ENCODE results near the gene EIF2S2. TPM values are rescaled to one million over a fixed set of nuclear protein-coding genes. Genes with fewer than 3 reads are reported as not detected.
A peak's percentile ranks its signal among the peaks of the same experiment; 100 is the strongest.

Gene EIF2S2
- total RNA-seq, 4 donors from 2014 or later = 32.8 to 43.1 (median 41.0) TPM

GRCh38 chr20:34122274-34122980, 10.4 kb upstream of the EIF2S2 start:
- H3K4me3 ChIP-seq = no peak overlapping the region
- no peaks in the 10 kb centered on the region for H3K27me3 ChIP-seq
- no peaks in the 10 kb centered on the region for H3K9me3 ChIP-seq
- DNase-seq (ENCODE audit: low spot score in 2 of 2) = no peak
- TF ChIP-seq, protein P1, sequence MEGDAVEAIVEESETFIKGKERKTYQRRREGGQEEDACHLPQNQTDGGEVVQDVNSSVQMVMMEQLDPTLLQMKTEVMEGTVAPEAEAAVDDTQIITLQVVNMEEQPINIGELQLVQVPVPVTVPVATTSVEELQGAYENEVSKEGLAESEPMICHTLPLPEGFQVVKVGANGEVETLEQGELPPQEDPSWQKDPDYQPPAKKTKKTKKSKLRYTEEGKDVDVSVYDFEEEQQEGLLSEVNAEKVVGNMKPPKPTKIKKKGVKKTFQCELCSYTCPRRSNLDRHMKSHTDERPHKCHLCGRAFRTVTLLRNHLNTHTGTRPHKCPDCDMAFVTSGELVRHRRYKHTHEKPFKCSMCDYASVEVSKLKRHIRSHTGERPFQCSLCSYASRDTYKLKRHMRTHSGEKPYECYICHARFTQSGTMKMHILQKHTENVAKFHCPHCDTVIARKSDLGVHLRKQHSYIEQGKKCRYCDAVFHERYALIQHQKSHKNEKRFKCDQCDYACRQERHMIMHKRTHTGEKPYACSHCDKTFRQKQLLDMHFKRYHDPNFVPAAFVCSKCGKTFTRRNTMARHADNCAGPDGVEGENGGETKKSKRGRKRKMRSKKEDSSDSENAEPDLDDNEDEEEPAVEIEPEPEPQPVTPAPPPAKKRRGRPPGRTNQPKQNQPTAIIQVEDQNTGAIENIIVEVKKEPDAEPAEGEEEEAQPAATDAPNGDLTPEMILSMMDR (IDR thresholded peaks at IDR 0.05) = no peak
- TF ChIP-seq EP300 (IDR thresholded peaks at IDR 0.05) = no peak
- no peak for TF ChIP-seq POLR2A (IDR thresholded peaks at IDR 0.05)
- no peaks in the 10 kb centered on the region for H3K36me3 ChIP-seq
- no peaks in the 10 kb centered on the region for H3K4me1 ChIP-seq
- H3K27ac ChIP-seq = no peak overlapping the region
- WGBS, 2 donors = 89 to 91% methylated on average over 43 of the region's 43 CpGs

DNA sequence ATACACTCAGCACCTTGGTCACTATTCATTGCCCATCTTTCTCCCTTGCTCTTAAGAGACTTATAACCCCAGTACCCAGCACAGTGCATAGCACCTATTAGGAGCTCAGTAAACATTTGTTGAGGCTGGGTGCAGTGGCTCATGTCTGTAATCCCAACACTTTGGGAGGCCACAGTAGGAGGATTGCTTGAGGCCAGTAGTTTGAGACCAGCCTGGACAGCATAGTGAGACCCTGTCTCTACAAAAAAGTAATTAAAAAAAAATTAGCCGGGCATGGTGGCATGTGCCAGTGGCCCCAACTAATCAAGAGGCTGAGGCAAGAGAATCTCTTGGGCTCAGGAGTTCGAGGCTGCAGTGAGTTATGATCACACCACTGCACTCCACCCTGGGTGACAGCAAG, 8.2 kb upstream of the EIF2S2 start:
- no peaks in the 10 kb centered on the region for H3K27me3 ChIP-seq
- WGBS, 2 donors = 80 to 95% methylated on average over 2 of the region's 2 CpGs
- no peak for DNase-seq (ENCODE audit: low spot score in 2 of 2)
- no peak overlapping the region for H3K4me3 ChIP-seq
- no peaks in the 10 kb centered on the region for H3K4me1 ChIP-seq
- no peak overlapping the region for H3K27ac ChIP-seq
- no peaks in the 10 kb centered on the region for H3K9me3 ChIP-seq
- TF ChIP-seq, protein P1 (IDR thresholded peaks at IDR 0.05) = no peak
- TF ChIP-seq EP300 (IDR thresholded peaks at IDR 0.05) (no peak), POLR2A (IDR thresholded peaks at IDR 0.05) (no peak)
- no peaks in the 10 kb centered on the region for H3K36me3 ChIP-seq

DNA sequence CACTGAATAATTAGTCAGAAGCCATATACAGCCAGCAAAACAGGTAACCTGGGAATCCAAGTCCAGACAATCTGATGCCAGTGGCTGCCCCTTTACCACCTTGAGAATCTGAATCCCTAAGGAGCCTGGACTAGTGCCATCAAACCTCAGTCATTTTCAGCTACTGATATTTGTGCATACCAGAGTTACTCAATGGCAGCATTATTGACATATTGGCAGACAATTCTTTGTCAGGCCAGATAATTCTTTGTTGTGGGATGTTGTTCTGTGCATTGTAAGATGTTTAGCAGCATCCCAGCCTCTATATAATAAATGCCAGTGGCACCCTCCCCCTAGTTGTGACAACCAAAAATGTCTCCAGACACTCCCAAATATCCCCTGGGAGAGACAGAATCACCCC, 3.2 kb upstream of the EIF2S2 start:
- H3K27me3 ChIP-seq = no peaks in the 10 kb centered on the region
- peaks cover 0 to 10% (median 4%) of the 10 kb centered on the region in 4 donors for H3K4me1 ChIP-seq
- H3K27ac ChIP-seq = no peak overlapping the region
- DNase-seq (ENCODE audit: low spot score in 2 of 2) = no peak
- no peaks in the 10 kb centered on the region for H3K36me3 ChIP-seq
- H3K4me3 ChIP-seq = no peak overlapping the region
- TF ChIP-seq, protein P1 (IDR thresholded peaks at IDR 0.05) = no peak
- no peak for TF ChIP-seq POLR2A (IDR thresholded peaks at IDR 0.05)
- no peak for TF ChIP-seq EP300 (IDR thresholded peaks at IDR 0.05)
- no peaks in the 10 kb centered on the region for H3K9me3 ChIP-seq

GRCh38 chr20:34114809-34115208, 2.8 kb upstream of the EIF2S2 start:
- H3K27ac ChIP-seq = no peak overlapping the region
- H3K27me3 ChIP-seq = no peaks in the 10 kb centered on the region
- no peak overlapping the region for H3K4me3 ChIP-seq
- TF ChIP-seq POLR2A (IDR thresholded peaks at IDR 0.05) (no peak), EP300 (IDR thresholded peaks at IDR 0.05) (no peak)
- TF ChIP-seq, protein P1 (IDR thresholded peaks at IDR 0.05) = no peak
- H3K36me3 ChIP-seq = peaks cover 0 to under 1% (median 0%) of the 10 kb centered on the region in 3 donors
- H3K4me1 ChIP-seq = peaks cover 0 to 14% (median 7%) of the 10 kb centered on the region in 4 donors
- no peak for DNase-seq (ENCODE audit: low spot score in 2 of 2)
- no peaks in the 10 kb centered on the region for H3K9me3 ChIP-seq
- 85 to 90% methylated on average over 4 of the region's 4 CpGs for WGBS, 2 donors

- TF ChIP-seq EP300 (IDR thresholded peaks at IDR 0.05) (no peak), POLR2A (IDR thresholded peaks at IDR 0.05) (no peak)
- TF ChIP-seq, protein P1 (IDR thresholded peaks at IDR 0.05) = no peak
- WGBS, 2 donors = 1 to 2% methylated on average over 18 of the region's 18 CpGs
- Histone ChIP-seq H3K9me3 (no peaks in the 10 kb centered on the region), H3K27me3 (no peaks in the 10 kb centered on the region), H3K27ac (peak overlapping the region; percentile 87 to 98 (median 92)), H3K4me1 (peaks cover 0 to 36% (median 17%) of the 10 kb centered on the region in 4 donors), H3K36me3 (peaks cover 0 to 12% (median 0%) of the 10 kb centered on the region in 3 donors), H3K4me3 (peak overlapping the region; percentile 77 to 95 (median 92))
- peak in 1 of 2 donors; percentile 48 for DNase-seq (ENCODE audit: low spot score in 2 of 2)
Measured at GRCh38 chr20:34112600-34113101, 608 bp upstream of the EIF2S2 start.

All from tibial nerve (tissue), 4 donors.